HG03460 (cell line): ENCODE results near the gene GIMD1.

ENCODE experiments used
- ATAC-seq: cut with Tn5 transposase; IDR thresholded peaks from one replicate; pipeline ENCODE4 v1.9.1; 2021; ENCODE audit not compliant: unreplicated experiment

Gene GIMD1

GRCh38 chr4:106315968-106316772 lies 52.4 kb downstream of the GIMD1 start, which contains the start of the genes AIMP1 and TBCK:
TSS of gene AIMP1 (plus strand) at chr4:106316550. CDS start at chr4:106325010, 8,460 bp downstream.
TSS of gene TBCK (minus strand) at chr4:106316209. CDS start at chr4:106308960, 7,249 bp downstream.
- peak; percentile 87 for ATAC-seq

GRCh38 chr4:106315476-106315967 lies 53.1 kb downstream of the GIMD1 start:
- peak; percentile 24 for ATAC-seq

- no peak for ATAC-seq
Measured at GRCh38 chr4:106314960-106315359, 53.6 kb downstream of the GIMD1 start.

GRCh38 chr4:106312997-106313522 lies 55.5 kb downstream of the GIMD1 start:
- ATAC-seq, result no peak

GRCh38 chr4:106312377-106312776 lies 56.2 kb downstream of the GIMD1 start:
- no peak for ATAC-seq
